CD4-positive, alpha-beta T cell (primary cell): ENCODE data around the gene SHANK2. TPM values are rescaled to one million over a fixed set of nuclear protein-coding genes. Genes with fewer than 3 reads are reported as not detected.

Source experiments
- ATAC-seq: fragments of 200-7000 bp; cut with Tn5 transposase; one replicate; pipeline ENCODE4 v1.10.0; 2022; ENCODE audit warnings: mild to moderate bottlenecking; ENCODE audit not compliant: poor library complexity
- CTCF ChIA-PET: fragments of 350-600 bp; sonication (Branson Sonifier 250); formaldehyde crosslinking; loops from one replicate; lab custom pipeline; 2021; ENCODE audit warnings: antibody characterized with exemption, inconsistent platforms; lab: Charles Lee
- POLR2A ChIA-PET: fragments of 350-600 bp; sonication (Branson Sonifier 250); formaldehyde crosslinking; loops from one replicate; lab custom pipeline; 2021; ENCODE audit warnings: antibody characterized with exemption, inconsistent platforms; lab: Charles Lee
- DNase-seq, 14 experiments: peaks; one replicate each; pipeline ENCODE4 v3.0.0-alpha.2; 2013 to 2020; ENCODE audit warnings: mixed read lengths in 2 of 14
- H3K27ac ChIP-seq, 2 donors: one replicate each; pipeline versions ENCODE4 v1.5.1 to v1.7.0; 2013; ENCODE audit warnings: low read length in 2 of 2, low read depth in 1 of 2, mild to moderate bottlenecking in 1 of 2
- H3K27me3 ChIP-seq, 2 experiments: 1 replicate in 1 of 2; 2 replicates in 1 of 2; pipeline versions ENCODE4 v1.6.1 to v1.7.0; 2013; ENCODE audit warnings: low read length in 2 of 2, control low read depth in 1 of 2, mild to moderate bottlenecking in 1 of 2, moderate library complexity in 1 of 2; ENCODE audit not compliant: insufficient read depth in 2 of 2, control insufficient read depth in 1 of 2
- H3K36me3 ChIP-seq: one replicate; pipeline ENCODE4 v1.6.1; 2013; ENCODE audit warnings: low read length, control low read depth; ENCODE audit not compliant: insufficient read depth
- H3K4me1 ChIP-seq: one replicate; pipeline ENCODE4 v1.6.1; 2013; ENCODE audit warnings: low read length, control low read depth; ENCODE audit not compliant: insufficient read depth
- H3K4me3 ChIP-seq: one replicate; pipeline ENCODE4 v1.5.1; 2013; ENCODE audit warnings: mild to moderate bottlenecking, low read length, moderate library complexity
- H3K9me3 ChIP-seq, 2 experiments: 1 replicate in 1 of 2; 2 replicates in 1 of 2; pipeline versions ENCODE4 v1.6.1 to v1.7.0; 2013; ENCODE audit warnings: low read length in 2 of 2, mild to moderate bottlenecking in 2 of 2, control low read depth in 1 of 2, moderate library complexity in 1 of 2; ENCODE audit not compliant: control insufficient read depth in 1 of 2, insufficient read depth in 1 of 2
- H3K27ac Mint-ChIP-seq: one replicate; pipeline ENCODE4 v1.8.0; 2020; ENCODE audit warnings: mixed read lengths
- H3K27me3 Mint-ChIP-seq: one replicate; pipeline ENCODE4 v1.8.0; 2021; ENCODE audit warnings: mixed read lengths
- H3K36me3 Mint-ChIP-seq: one replicate; pipeline ENCODE4 v1.8.0; 2021; ENCODE audit warnings: low read depth, mixed read lengths
- H3K4me1 Mint-ChIP-seq: one replicate; pipeline ENCODE4 v1.8.0; 2021; ENCODE audit warnings: low read depth, mixed read lengths
- H3K4me3 Mint-ChIP-seq: one replicate; pipeline ENCODE4 v1.8.0; 2020; ENCODE audit warnings: mild to moderate bottlenecking, mixed read lengths
- H3K9me3 Mint-ChIP-seq: one replicate; pipeline ENCODE4 v1.8.0; 2020; ENCODE audit warnings: mixed read lengths
- CTCF ChIP-seq: fragments of 200-600 bp; IDR thresholded peaks from one replicate; pipeline ENCODE4 v1.8.0; 2022; ENCODE audit warnings: antibody characterized with exemption, mild to moderate bottlenecking
- intact Hi-C, 2 experiments: fragments of 100-400 bp; cut with DNase I in 1 of 2; cut with micrococcal nuclease in 1 of 2; formaldehyde crosslinking; loops; one replicate each; pipeline versions ENCODE4 v1.15.1 to v1.9.0; 2023 to 2025; cut with DNase I, micrococcal nuclease
- total RNA-seq, 174 experiments: library from RNA in 2 of 174; stranded (reverse) in 2 of 174; gene quantifications; one replicate each; pipeline ENCODE4 v1.2.3 and lab custom pipeline; 2021 to 2026

SHANK2 gene
- total RNA-seq, 2 experiments from 2014 or later: not detected

GRCh38 chr11:71249301-71249700, 3.1 kb downstream of the SHANK2 start:
- no peak for ATAC-seq
- Mint-ChIP-seq H3K9me3 (no peaks in the 10 kb centered on the region), H3K36me3 (no peaks in the 10 kb centered on the region), H3K4me1 (no peaks in the 10 kb centered on the region), H3K4me3 (no peak overlapping the region), H3K27me3 (peaks cover 59% of the 10 kb centered on the region), H3K27ac (no peak overlapping the region)
- no peaks in the 10 kb centered on the region for H3K4me1 ChIP-seq
- DNase-seq: no peak
- peaks cover 50 to 51% of the 10 kb centered on the region in 2 experiments for H3K27me3 ChIP-seq
- POLR2A ChIA-PET: no interaction called here
- intact Hi-C loops: no loop called here
- H3K9me3 ChIP-seq: peaks cover 0 to 5% of the 10 kb centered on the region in 2 experiments
- CTCF ChIA-PET: no interaction called here
- TF ChIP-seq CTCF: no peak
- H3K4me3 ChIP-seq: no peak overlapping the region
- no peaks in the 10 kb centered on the region for H3K36me3 ChIP-seq
- H3K27ac ChIP-seq: no peak overlapping the region

GRCh38 chr11:71248656-71249055, 3.7 kb downstream of the SHANK2 start:
- ChIA-PET POLR2A (no interaction called here), CTCF (no interaction called here)
- peaks cover 0 to 5% of the 10 kb centered on the region in 2 experiments for H3K9me3 ChIP-seq
- H3K4me1 ChIP-seq: no peaks in the 10 kb centered on the region
- H3K4me1 Mint-ChIP-seq: no peaks in the 10 kb centered on the region
- DNase-seq: no peak
- no peak overlapping the region for H3K27ac Mint-ChIP-seq
- intact Hi-C loops: no loop called here
- H3K27me3 ChIP-seq: peaks cover 44 to 45% of the 10 kb centered on the region in 2 experiments
- ATAC-seq: no peak
- TF ChIP-seq CTCF: no peak
- no peak overlapping the region for H3K4me3 ChIP-seq
- no peak overlapping the region for H3K4me3 Mint-ChIP-seq
- H3K27me3 Mint-ChIP-seq: peaks cover 56% of the 10 kb centered on the region
- no peaks in the 10 kb centered on the region for H3K9me3 Mint-ChIP-seq
- H3K36me3 ChIP-seq: no peaks in the 10 kb centered on the region
- no peaks in the 10 kb centered on the region for H3K36me3 Mint-ChIP-seq
- H3K27ac ChIP-seq: no peak overlapping the region

GRCh38 chr11:71248251-71248570, 4.2 kb downstream of the SHANK2 start:
- no peaks in the 10 kb centered on the region for H3K4me1 ChIP-seq
- ATAC-seq (no peak), DNase-seq (no peak)
- H3K36me3 ChIP-seq: no peaks in the 10 kb centered on the region
- H3K4me3 ChIP-seq: no peak overlapping the region
- Mint-ChIP-seq H3K4me1 (no peaks in the 10 kb centered on the region), H3K4me3 (no peak overlapping the region), H3K36me3 (no peaks in the 10 kb centered on the region), H3K9me3 (no peaks in the 10 kb centered on the region), H3K27me3 (peaks cover 51% of the 10 kb centered on the region), H3K27ac (no peak overlapping the region)
- peaks cover 42% of the 10 kb centered on the region in 2 experiments for H3K27me3 ChIP-seq
- no peak for TF ChIP-seq CTCF
- ChIA-PET POLR2A (no interaction called here), CTCF (no interaction called here)
- H3K27ac ChIP-seq: no peak overlapping the region
- peaks cover 0 to 5% of the 10 kb centered on the region in 2 experiments for H3K9me3 ChIP-seq
- intact Hi-C loops: no loop called here
